Fibroblast of mammary gland (primary cell): ENCODE data around the gene VGF.
A peak's percentile ranks its signal among the peaks of the same experiment; 100 is the strongest.

ENCODE experiments used
- DNase-seq: peaks from one replicate; pipeline ENCODE4 v3.0.0-alpha.2; 2010; ENCODE audit warnings: low read depth
- H3K4me3 ChIP-seq: 2 replicates; pipeline ENCODE4 v1.5.1; 2011; ENCODE audit warnings: low read depth, mild to moderate bottlenecking, low read length, moderate library complexity; ENCODE audit not compliant: control insufficient read depth
- CTCF ChIP-seq: conservative IDR thresholded peaks from 2 replicates; pipeline ENCODE4 v1.5.1; 2011; ENCODE audit warnings: low read depth, low read length, inconsistent platforms; ENCODE audit not compliant: control insufficient read depth, insufficient read depth

The VGF gene

GRCh38 chr7:101174322-101174854 is 9.0 kb upstream of the VGF start:
- TF ChIP-seq CTCF: no peak
- H3K4me3 ChIP-seq: no peak overlapping the region
- no peak for DNase-seq

- DNase-seq: peak; percentile 55
- H3K4me3 ChIP-seq: no peak overlapping the region
These were observed 8.4 kb upstream of the VGF start for GRCh38 chr7:101173752-101174244.

GRCh38 chr7:101172854-101173751 is 7.7 kb upstream of the VGF start:
- DNase-seq: peak; percentile 69

More at GRCh38 chr7:101173752-101174244, 8.4 kb upstream of the VGF start:
- no peak for TF ChIP-seq CTCF

GRCh38 chr7:101172005-101172853 is 6.9 kb upstream of the VGF start:
- H3K4me3 ChIP-seq: no peak overlapping the region
- no peak for TF ChIP-seq CTCF

More at GRCh38 chr7:101172854-101173751, 7.7 kb upstream of the VGF start:
- H3K4me3 ChIP-seq: no peak overlapping the region
- no peak for TF ChIP-seq CTCF

GRCh38 chr7:101171442-101171837 is 6.1 kb upstream of the VGF start:
- no peak overlapping the region for H3K4me3 ChIP-seq
- no peak for DNase-seq
- peak; percentile 15 for TF ChIP-seq CTCF

More at GRCh38 chr7:101172005-101172853, 6.9 kb upstream of the VGF start:
- no peak for DNase-seq
